Omental fat pad (tissue), 4 donors: Measurements from ENCODE around the gene AP2A2. TPM values are rescaled to one million over a fixed set of nuclear protein-coding genes. Genes with fewer than 3 reads are reported as not detected.
A peak's percentile ranks its signal among the peaks of the same experiment; 100 is the strongest.

Experiments
- ATAC-seq: fragments of 150-250 bp; one replicate; pipeline ENCODE4 v1.9.1; 2016; ENCODE audit warnings: mild to moderate bottlenecking, moderate library complexity; ENCODE audit not compliant: low FRiP score
- DNase-seq: peaks from one replicate; pipeline ENCODE4 v3.0.0-alpha.2; 2019; ENCODE audit warnings: low spot score
- total RNA-seq, 4 donors: library from RNA; depleted of rRNA; stranded (reverse); fragments of >200 nt; gene quantifications; one replicate each; pipeline ENCODE4 v1.1.0, GENCODE V29; 2016
- TF ChIP-seq, protein P1 (sequence below), 3 donors: fragments of 450-650 bp; IDR thresholded peaks; one replicate each; pipeline ENCODE4 v1.5.1; 2016 to 2017; ENCODE audit warnings: antibody characterized with exemption in 3 of 3, mild to moderate bottlenecking in 3 of 3, moderate library complexity in 2 of 3

AP2A2 gene
- total RNA-seq, 4 donors from 2014 or later: 68.4 to 126 (median 99.2) TPM

DNA sequence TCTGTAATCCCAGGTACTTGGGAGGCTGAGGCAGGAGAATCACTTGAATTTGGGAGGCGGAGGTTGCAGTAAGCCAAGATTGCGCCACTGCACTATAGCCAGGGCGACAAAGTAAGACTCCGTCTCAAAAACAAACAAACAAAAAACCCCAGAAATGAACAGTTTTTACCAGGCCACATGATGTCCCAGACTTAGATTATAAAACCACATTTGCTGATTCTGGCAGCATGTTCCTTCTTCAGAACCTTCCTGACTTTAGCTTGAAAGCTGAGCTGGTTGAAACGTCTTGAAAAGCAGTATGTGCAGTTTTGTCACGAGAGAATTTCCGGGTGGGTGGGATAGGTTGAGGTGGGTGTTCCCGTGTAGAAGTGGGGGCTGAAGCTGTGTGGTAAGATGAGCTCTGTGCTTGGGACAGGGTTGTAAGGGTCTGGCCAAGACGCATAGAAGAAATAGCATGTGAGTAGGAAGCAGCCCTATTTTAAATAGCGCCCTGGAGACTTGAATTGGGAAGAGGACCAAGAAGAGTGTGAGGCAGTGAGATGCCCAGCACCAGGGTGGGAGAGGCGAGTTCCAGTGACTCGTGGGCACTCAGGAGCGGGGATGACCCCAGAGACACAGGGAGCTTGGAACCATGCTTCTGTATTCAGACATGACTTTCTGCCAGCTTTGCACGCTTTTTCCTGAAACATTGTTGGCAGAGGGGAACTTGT lies 7.6 kb downstream of the AP2A2 start:
- ATAC-seq (no peak), DNase-seq (no peak)
- TF ChIP-seq, protein P1, sequence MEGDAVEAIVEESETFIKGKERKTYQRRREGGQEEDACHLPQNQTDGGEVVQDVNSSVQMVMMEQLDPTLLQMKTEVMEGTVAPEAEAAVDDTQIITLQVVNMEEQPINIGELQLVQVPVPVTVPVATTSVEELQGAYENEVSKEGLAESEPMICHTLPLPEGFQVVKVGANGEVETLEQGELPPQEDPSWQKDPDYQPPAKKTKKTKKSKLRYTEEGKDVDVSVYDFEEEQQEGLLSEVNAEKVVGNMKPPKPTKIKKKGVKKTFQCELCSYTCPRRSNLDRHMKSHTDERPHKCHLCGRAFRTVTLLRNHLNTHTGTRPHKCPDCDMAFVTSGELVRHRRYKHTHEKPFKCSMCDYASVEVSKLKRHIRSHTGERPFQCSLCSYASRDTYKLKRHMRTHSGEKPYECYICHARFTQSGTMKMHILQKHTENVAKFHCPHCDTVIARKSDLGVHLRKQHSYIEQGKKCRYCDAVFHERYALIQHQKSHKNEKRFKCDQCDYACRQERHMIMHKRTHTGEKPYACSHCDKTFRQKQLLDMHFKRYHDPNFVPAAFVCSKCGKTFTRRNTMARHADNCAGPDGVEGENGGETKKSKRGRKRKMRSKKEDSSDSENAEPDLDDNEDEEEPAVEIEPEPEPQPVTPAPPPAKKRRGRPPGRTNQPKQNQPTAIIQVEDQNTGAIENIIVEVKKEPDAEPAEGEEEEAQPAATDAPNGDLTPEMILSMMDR (IDR thresholded peaks at IDR 0.05): no peak

DNA sequence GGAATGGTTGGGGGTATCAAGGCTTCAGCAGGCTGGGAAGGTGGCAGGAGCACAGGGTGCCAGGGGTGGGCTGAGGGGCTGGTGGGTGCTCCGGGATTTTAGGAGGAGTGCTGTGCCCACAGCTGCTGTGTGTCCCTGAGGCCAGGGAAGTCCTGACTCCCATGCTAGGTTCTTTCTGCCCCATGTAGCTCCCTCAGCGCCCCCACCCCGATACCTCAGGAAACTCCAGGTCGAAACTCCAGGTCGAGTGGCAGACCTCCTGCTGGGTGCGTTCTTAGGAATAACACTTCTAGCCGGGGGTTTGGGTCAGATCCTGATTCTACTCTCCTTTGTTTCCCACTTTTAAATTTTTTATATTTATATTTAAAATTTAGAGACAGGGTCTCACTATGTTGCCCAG lies 8.3 kb downstream of the AP2A2 start:
- TF ChIP-seq, protein P1 (IDR thresholded peaks at IDR 0.05): no peak
- ATAC-seq (no peak), DNase-seq (no peak)

DNA sequence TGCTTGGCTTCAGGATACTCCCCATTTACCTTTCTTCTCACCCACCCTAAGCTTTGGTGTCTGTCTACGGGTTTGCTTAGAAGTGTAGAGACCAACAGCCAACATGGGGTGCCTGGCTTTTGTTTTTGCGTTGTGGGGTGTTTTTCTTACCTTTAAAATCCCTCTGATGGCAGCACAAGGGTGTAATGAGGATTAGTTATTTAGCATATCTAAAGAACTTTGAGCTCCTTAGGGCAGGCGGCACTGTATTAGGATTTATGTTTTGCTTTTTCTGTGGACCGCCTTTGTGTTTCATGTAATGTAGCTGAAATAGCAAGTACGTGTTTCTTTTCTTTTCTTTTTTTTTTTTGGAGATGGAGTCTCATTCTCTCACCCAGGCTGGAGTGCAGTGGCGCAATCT lies 8.9 kb downstream of the AP2A2 start:
- DNase-seq (no peak), ATAC-seq (no peak)
- TF ChIP-seq, protein P1 (IDR thresholded peaks at IDR 0.05): no peak

DNA sequence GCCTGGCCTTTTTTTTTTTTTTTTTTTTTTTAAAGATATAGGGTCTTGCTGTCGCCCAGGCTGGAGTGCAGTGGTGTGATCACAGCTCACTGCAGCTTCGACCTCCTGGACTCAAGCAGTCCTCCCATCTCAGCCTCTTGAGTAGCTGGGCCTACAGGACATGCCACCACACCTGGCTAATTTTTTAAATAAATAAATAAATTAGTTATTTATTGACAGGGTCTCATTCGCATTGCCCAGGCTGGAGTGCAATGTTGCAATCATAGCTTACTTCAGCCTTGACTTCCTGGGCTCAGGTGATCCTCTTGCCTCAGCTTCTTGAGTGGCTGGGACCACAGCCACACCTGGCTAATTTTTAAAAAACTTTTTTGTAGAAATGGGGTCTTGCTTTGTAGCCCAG lies 10.5 kb downstream of the AP2A2 start:
- DNase-seq: no peak
- ATAC-seq: no peak
- TF ChIP-seq, protein P1 (IDR thresholded peaks at IDR 0.05): no peak

DNA sequence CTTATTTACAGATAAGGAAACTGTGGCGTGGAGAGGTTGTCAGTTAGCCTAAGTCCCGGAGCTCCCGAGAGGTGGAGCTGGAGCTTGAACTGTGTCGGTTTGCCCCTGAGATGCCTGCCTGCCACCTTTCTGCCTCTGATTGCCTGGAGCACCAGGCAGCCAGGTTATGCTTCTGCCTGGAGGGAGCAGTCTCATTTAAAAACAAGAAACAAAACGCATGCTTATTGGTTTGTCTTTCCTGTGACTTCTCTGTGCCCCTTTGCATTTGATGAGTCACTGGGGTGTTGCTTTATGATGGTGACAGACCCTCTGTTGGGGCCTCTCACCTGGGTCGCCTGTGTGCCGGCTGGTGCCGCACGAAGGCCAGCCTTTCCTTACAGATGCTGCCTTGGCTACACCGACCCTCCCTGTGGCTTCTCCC lies 12.2 kb downstream of the AP2A2 start:
- ATAC-seq: no peak
- TF ChIP-seq, protein P1 (IDR thresholded peaks at IDR 0.05): no peak
- DNase-seq: no peak

DNA sequence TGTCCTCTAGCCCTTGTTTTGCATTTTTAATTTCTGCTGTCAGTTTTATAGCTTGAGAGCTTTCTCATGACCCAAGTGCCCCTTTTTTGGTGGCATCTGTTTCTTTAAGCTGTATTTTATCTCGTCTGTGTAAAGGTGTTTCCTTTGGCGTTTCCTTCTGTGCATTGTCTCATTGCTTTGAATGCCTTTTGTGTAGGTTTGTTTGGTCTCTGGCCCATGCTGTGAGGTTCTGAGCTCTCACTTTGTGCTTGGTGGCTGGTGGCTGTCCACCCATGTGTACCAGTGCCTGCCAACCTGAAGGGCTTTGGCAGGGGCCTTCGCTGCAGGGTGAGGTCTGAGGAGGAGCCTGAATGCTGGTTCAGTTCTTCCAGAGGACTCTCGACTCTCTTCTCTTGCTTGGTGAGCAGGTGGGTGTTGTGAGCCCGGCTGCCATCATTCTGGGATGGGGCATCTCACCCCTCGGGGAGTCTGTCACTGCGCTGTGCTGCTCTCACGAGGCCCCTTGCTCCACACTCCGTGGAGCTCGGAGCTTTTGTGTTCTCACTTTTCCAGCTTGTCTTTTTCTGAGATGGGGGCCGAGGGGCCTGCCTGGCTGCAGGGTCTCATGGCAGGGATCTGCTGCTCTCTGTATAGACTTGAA lies 14.9 kb downstream of the AP2A2 start:
- TF ChIP-seq, protein P1 (IDR thresholded peaks at IDR 0.05): no peak
- ATAC-seq: no peak
- DNase-seq: no peak

DNA sequence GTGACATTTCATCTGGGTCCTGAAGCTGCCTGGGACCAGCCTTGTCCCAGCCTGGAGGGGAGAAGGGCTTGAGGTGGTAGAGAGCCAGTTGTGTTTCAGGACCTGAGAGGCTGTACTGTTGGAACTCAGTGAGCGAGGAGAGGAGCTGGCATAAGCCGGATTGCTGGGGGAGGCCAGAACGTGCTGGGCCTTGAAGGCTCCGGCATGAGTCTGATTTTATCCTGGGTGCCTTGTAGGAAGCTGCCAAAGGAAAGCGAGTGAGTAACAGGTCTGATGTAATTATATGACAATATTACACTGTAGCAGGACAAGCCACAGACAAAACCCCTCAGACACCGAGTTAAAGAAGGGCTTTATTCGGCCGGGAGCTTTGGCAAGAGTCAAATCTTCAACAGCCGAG lies 17.2 kb downstream of the AP2A2 start:
- ATAC-seq: peak; percentile 48
- DNase-seq: no peak
- TF ChIP-seq, protein P1 (IDR thresholded peaks at IDR 0.05): no peak
